HL-60 (cell line): ENCODE results near the gene CAMTA1.

ENCODE experiments used
- CTCF ChIP-seq: IDR thresholded peaks from one replicate; pipeline ENCODE4 v1.5.1; 2011; ENCODE audit warnings: low read length, control low read depth, inconsistent platforms; ENCODE audit not compliant: insufficient read depth
- GABPA ChIP-seq: IDR thresholded peaks from 2 replicates; pipeline ENCODE4 v1.6.1; 2012; ENCODE audit warnings: low read depth
- POLR2AphosphoS5 ChIP-seq: IDR thresholded peaks from 2 replicates; pipeline ENCODE4 v1.6.1; 2012; ENCODE audit warnings: low read depth
- REST ChIP-seq: IDR thresholded peaks from 2 replicates; pipeline ENCODE4 v1.6.1; 2012; ENCODE audit warnings: low read depth; ENCODE audit not compliant: insufficient replicate concordance
- SPI1 ChIP-seq: IDR thresholded peaks from 2 replicates; pipeline ENCODE4 v1.6.1; 2012; ENCODE audit warnings: low read depth, mild to moderate bottlenecking, borderline replicate concordance

- TF ChIP-seq CTCF (no peak), POLR2AphosphoS5 (no peak), GABPA (no peak), SPI1 (no peak), REST (no peak)
These were observed 823.5 kb downstream of the CAMTA1 start for GRCh38 chr1:7608628-7609305.
